Mucosa of rectum (tissue), 2 donors: Measurements from ENCODE around the gene LGALS8.
"Not testable (repeated sequence)": the region's sequence is repeated elsewhere in the genome, so short reads cannot be mapped to it uniquely, and the experiment has no call there.

Experiments used
- H3K27ac ChIP-seq, 2 donors: one replicate each; pipeline ENCODE4 v1.7.0; 2013; ENCODE audit warnings: inconsistent platforms in 2 of 2, low read depth in 2 of 2, low read length in 2 of 2
- H3K27me3 ChIP-seq, 2 donors: one replicate each; pipeline ENCODE4 v1.7.0; 2013; ENCODE audit warnings: low read length in 2 of 2; ENCODE audit not compliant: control insufficient read depth in 2 of 2, insufficient read depth in 2 of 2
- H3K36me3 ChIP-seq, 2 donors: one replicate each; pipeline ENCODE4 v1.7.0; 2013; ENCODE audit warnings: low read length in 2 of 2; ENCODE audit not compliant: control insufficient read depth in 2 of 2, insufficient read depth in 2 of 2
- H3K4me1 ChIP-seq, 2 donors: one replicate each; pipeline ENCODE4 v1.7.0; 2013; ENCODE audit warnings: low read length in 2 of 2, mild to moderate bottlenecking in 1 of 2; ENCODE audit not compliant: control insufficient read depth in 2 of 2, insufficient read depth in 2 of 2
- H3K4me3 ChIP-seq, 2 donors: one replicate each; pipeline ENCODE4 v1.7.0; 2013; ENCODE audit warnings: low read length in 2 of 2
- H3K9ac ChIP-seq, 2 donors: one replicate each; pipeline ENCODE4 v1.7.0; 2013; ENCODE audit warnings: low read length in 2 of 2, low read depth in 1 of 2, mild to moderate bottlenecking in 1 of 2
- H3K9me3 ChIP-seq, 2 donors: one replicate each; pipeline ENCODE4 v1.7.0; 2013; ENCODE audit warnings: low read length in 2 of 2; ENCODE audit not compliant: control insufficient read depth in 2 of 2
- donor health status: healthy.
- donor health status: Normal muscosa, but diverticular disease.

LGALS8 gene

GRCh38 chr1:236578661-236579060, 54.9 kb downstream of the LGALS8 start:
- H3K36me3 ChIP-seq: peaks cover 42 to 62% of the 10 kb centered on the region in 2 donors
- no peaks in the 10 kb centered on the region for H3K9me3 ChIP-seq
- no peak overlapping the region for H3K27ac ChIP-seq
- no peak overlapping the region for H3K9ac ChIP-seq
- H3K4me3 ChIP-seq: no peak overlapping the region
- no peaks in the 10 kb centered on the region for H3K27me3 ChIP-seq
- H3K4me1 ChIP-seq: no peaks in the 10 kb centered on the region

DNA sequence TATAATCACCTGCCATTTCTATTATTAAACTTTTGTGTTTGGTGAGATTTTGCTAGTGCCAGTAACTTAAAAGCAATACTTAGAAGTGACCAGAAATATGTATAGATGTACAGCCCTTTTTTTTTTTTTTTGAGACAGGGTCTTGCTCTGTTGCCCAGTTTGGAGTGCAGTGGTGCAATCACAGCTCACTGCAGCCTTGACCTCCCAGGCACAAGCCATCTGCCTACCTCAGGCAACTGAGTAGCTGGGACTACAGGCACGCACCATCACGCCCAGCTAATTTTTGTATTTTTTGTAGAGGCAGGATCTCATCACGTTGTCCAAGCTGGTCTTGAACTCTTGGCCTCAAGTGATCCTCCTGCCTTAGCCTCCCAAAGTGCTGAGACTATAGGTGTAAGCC, 56.6 kb downstream of the LGALS8 start:
- not testable (repeated sequence) for H3K4me1 ChIP-seq

DNA sequence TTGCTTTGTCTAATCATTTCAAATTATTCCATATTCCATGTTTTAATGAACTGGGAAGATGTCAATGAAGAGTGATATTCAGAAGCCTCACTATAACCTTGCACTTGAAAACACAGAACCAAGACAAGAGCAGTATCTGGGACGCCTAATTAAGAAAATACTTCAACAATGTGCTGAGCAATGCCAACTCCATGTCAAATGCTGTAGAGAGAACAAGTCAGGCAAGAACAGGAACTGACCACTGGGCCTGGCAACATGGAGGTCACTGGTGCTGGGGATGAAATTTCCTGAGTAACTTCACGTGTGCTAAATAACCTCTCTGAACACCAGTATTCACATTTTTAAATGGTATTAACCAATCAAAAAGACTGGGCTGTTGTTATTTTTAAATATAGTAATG, 57.7 kb downstream of the LGALS8 start:
- no peak overlapping the region for H3K4me3 ChIP-seq
- no peak overlapping the region for H3K27ac ChIP-seq
- H3K9me3 ChIP-seq: no peaks in the 10 kb centered on the region
- H3K4me1 ChIP-seq: no peaks in the 10 kb centered on the region
- peaks cover 36 to 57% of the 10 kb centered on the region in 2 donors for H3K36me3 ChIP-seq
- no peak overlapping the region for H3K9ac ChIP-seq
- no peaks in the 10 kb centered on the region for H3K27me3 ChIP-seq

More for the DNA sequence above, 56.6 kb downstream of the LGALS8 start:
- H3K4me3 ChIP-seq, H3K9me3 ChIP-seq, H3K9ac ChIP-seq, H3K27ac ChIP-seq, H3K27me3 ChIP-seq: not testable (repeated sequence)
- H3K36me3 ChIP-seq: peaks cover 36 to 58% of the 10 kb centered on the region in 2 donors

- peaks cover 48 to 51% of the 10 kb centered on the region in 2 donors for H3K36me3 ChIP-seq
- H3K9me3 ChIP-seq: no peaks in the 10 kb centered on the region
- no peaks in the 10 kb centered on the region for H3K4me1 ChIP-seq
- H3K27me3 ChIP-seq: no peaks in the 10 kb centered on the region
- no peak overlapping the region for H3K9ac ChIP-seq
- no peak overlapping the region for H3K4me3 ChIP-seq
- H3K27ac ChIP-seq: no peak overlapping the region
Observed at GRCh38 chr1:236589531-236589930, 65.7 kb downstream of the LGALS8 start.

GRCh38 chr1:236590553-236591150, 66.9 kb downstream of the LGALS8 start:
- Histone ChIP-seq H3K27ac (no peak overlapping the region), H3K4me1 (no peaks in the 10 kb centered on the region), H3K9ac (no peak overlapping the region), H3K27me3 (no peaks in the 10 kb centered on the region), H3K4me3 (no peak overlapping the region), H3K9me3 (no peaks in the 10 kb centered on the region), H3K36me3 (peaks cover 50 to 51% of the 10 kb centered on the region in 2 donors)

DNA sequence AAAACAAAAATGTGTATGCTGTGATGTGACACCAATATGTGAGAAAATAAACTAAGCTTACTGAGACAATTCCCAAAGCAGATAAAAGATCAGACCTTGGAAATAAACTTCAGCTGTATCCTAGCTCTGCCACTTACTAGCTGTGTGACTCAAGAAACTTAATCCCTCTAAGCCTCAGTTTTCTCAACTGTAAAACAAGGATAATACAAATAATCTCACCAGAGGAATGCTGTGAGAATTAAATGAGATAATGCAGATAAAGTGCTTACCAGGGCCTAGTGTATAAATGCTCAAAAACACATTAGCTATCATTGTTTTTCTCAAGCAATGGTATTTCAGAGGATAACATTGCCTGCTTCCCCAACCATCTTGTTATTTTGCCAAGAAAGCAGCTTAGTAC, 78.4 kb downstream of the LGALS8 start:
- Histone ChIP-seq H3K36me3 (peaks cover 5 to 14% of the 10 kb centered on the region in 2 donors), H3K27me3 (no peaks in the 10 kb centered on the region), H3K9me3 (no peaks in the 10 kb centered on the region), H3K4me1 (peaks cover 3 to 8% of the 10 kb centered on the region in 2 donors), H3K4me3 (no peak overlapping the region), H3K9ac (no peak overlapping the region), H3K27ac (no peak overlapping the region)
